Liver (tissue), 9 donors: ENCODE measurements around the gene GOSR2. TPM values are rescaled to one million over a fixed set of nuclear protein-coding genes. Genes with fewer than 3 reads are reported as not detected.

Source experiments
- DNase-seq: peaks from one replicate; pipeline ENCODE4 v3.0.0-alpha.2; 2017; ENCODE audit warnings: low spot score
- H3K27ac ChIP-seq, 2 donors: one replicate each; pipeline ENCODE4 v1.7.0; 2013; ENCODE audit warnings: inconsistent platforms in 2 of 2, low read length in 2 of 2, control low read depth in 1 of 2, low read depth in 1 of 2, mild to moderate bottlenecking in 1 of 2
- H3K27me3 ChIP-seq, 4 donors: one replicate each; pipeline versions ENCODE4 v1.6.1 to v1.7.0; 2013; ENCODE audit warnings: low read length in 3 of 4, inconsistent platforms in 1 of 4, mild to moderate bottlenecking in 1 of 4, moderate library complexity in 1 of 4; ENCODE audit not compliant: control insufficient read depth in 4 of 4, insufficient read depth in 4 of 4
- H3K36me3 ChIP-seq, 4 donors: one replicate each; pipeline versions ENCODE4 v1.6.1 to v1.7.0; 2013; ENCODE audit warnings: low read length in 3 of 4, mild to moderate bottlenecking in 3 of 4, low read depth in 1 of 4, moderate library complexity in 1 of 4; ENCODE audit not compliant: control insufficient read depth in 4 of 4, insufficient read depth in 3 of 4
- H3K4me1 ChIP-seq, 4 donors: one replicate each; pipeline versions ENCODE4 v1.6.1 to v1.7.0; 2013; ENCODE audit warnings: low read length in 3 of 4, mild to moderate bottlenecking in 3 of 4, moderate library complexity in 1 of 4; ENCODE audit not compliant: control insufficient read depth in 4 of 4, insufficient read depth in 4 of 4
- H3K4me3 ChIP-seq, 3 donors: one replicate each; pipeline versions ENCODE4 v1.6.1 to v1.7.0; 2013; ENCODE audit warnings: low read length in 3 of 3, control low read depth in 1 of 3, low read depth in 1 of 3, mild to moderate bottlenecking in 1 of 3
- H3K9ac ChIP-seq, 2 donors: one replicate each; pipeline ENCODE4 v1.7.0; 2013; ENCODE audit warnings: low read length in 2 of 2, mild to moderate bottlenecking in 2 of 2, moderate library complexity in 2 of 2, control low read depth in 1 of 2, low read depth in 1 of 2
- H3K9me3 ChIP-seq, 4 donors: one replicate each; pipeline versions ENCODE4 v1.6.1 to v1.7.0; 2013; ENCODE audit warnings: low read length in 3 of 4; ENCODE audit not compliant: control insufficient read depth in 4 of 4
- ATF3 ChIP-seq: IDR thresholded peaks from 2 replicates; pipeline ENCODE4 v1.6.1; 2016; ENCODE audit warnings: antibody characterized with exemption
- CTCF ChIP-seq: fragments of 150-350 bp; IDR thresholded peaks from 2 replicates; pipeline ENCODE4 v1.5.1; 2017; ENCODE audit warnings: improper control_type of control experiment, low read depth, low read length; ENCODE audit not compliant: missing input control
- EGR1 ChIP-seq, 2 donors: IDR thresholded peaks; 2 replicates each; pipeline ENCODE4 v1.6.1; 2016 to 2018; ENCODE audit warnings: antibody characterized with exemption in 2 of 2, low read depth in 2 of 2
- GABPA ChIP-seq, 2 donors: IDR thresholded peaks in 1 of 2; conservative IDR thresholded peaks in 1 of 2; 2 replicates each; pipeline ENCODE4 v1.6.1; 2016; ENCODE audit warnings: antibody characterized with exemption in 2 of 2, mild to moderate bottlenecking in 1 of 2, moderate library complexity in 1 of 2
- HNF4A ChIP-seq, 2 donors: conservative IDR thresholded peaks; 2 replicates each; pipeline ENCODE4 v1.6.1; 2016; ENCODE audit warnings: antibody characterized with exemption in 2 of 2, mild to moderate bottlenecking in 2 of 2
- HNF4G ChIP-seq: IDR thresholded peaks from 2 replicates; pipeline ENCODE4 v1.6.1; 2016; ENCODE audit warnings: antibody characterized with exemption
- MAX ChIP-seq: IDR thresholded peaks from 2 replicates; pipeline ENCODE4 v1.6.1; 2016; ENCODE audit warnings: antibody characterized with exemption
- NR2F2 ChIP-seq: IDR thresholded peaks from 2 replicates; pipeline ENCODE4 v1.6.1; 2016; ENCODE audit warnings: antibody characterized with exemption
- RAD21 ChIP-seq, 2 donors: IDR thresholded peaks; 2 replicates each; pipeline ENCODE4 v1.6.1; 2016; ENCODE audit warnings: antibody characterized with exemption in 2 of 2, mild to moderate bottlenecking in 2 of 2
- REST ChIP-seq: IDR thresholded peaks from 2 replicates; pipeline ENCODE4 v1.6.1; 2016; ENCODE audit warnings: antibody characterized with exemption, mild to moderate bottlenecking
- RXRA ChIP-seq, 2 donors: IDR thresholded peaks; 2 replicates each; pipeline ENCODE4 v1.6.1; 2017 to 2018; ENCODE audit warnings: antibody characterized with exemption in 2 of 2, mild to moderate bottlenecking in 1 of 2
- SP1 ChIP-seq: IDR thresholded peaks from 2 replicates; pipeline ENCODE4 v1.6.1; 2018; ENCODE audit warnings: antibody characterized with exemption, mild to moderate bottlenecking
- TAF1 ChIP-seq: conservative IDR thresholded peaks from 2 replicates; pipeline ENCODE4 v1.6.1; 2016; ENCODE audit warnings: antibody characterized with exemption, mild to moderate bottlenecking
- YY1 ChIP-seq: IDR thresholded peaks from 2 replicates; pipeline ENCODE4 v1.6.1; 2016; ENCODE audit warnings: antibody characterized with exemption, mild to moderate bottlenecking
- ZBTB33 ChIP-seq: IDR thresholded peaks from 2 replicates; pipeline ENCODE4 v1.6.1; 2016; ENCODE audit warnings: antibody characterized with exemption
- WGBS: extraction: QIAGEN DNeasy Blood & Tissue Kit; methylation state at CpG from one replicate; pipeline ENCODE4 v1.1.7; 2013; 5-methylcytosine and 5-hydroxymethylcytosine counted together
- polyA plus RNA-seq, 2 donors: library from polyadenylated mRNA; stranded (reverse) in 1 of 2; unstranded in 1 of 2; fragments of 200-250 nt in 1 of 2; fragments of >200 nt in 1 of 2; fragmentation: Nextera tagmentation in 1 of 2; extraction: Ambion mirVana in 1 of 2; gene quantifications; one replicate each; pipeline versions ENCODE4 v1.2.1 to v1.2.3, GENCODE V29; 2013 to 2015
- total RNA-seq, 2 donors: library from RNA; depleted of rRNA; stranded (reverse); fragments of >200 nt; gene quantifications; one replicate each; pipeline ENCODE4 v1.2.3, GENCODE V29; 2014
- donor health status: healthy.
- donor health status: healthy.
- donor health status: healthy.
- donor health status: healthy.
- donor health status: healthy.

GOSR2 gene
- total and polyA plus RNA-seq, 4 donors = 19.9 to 43.8 (median 21.0) TPM

- no peaks in the 10 kb centered on the region for H3K27me3 ChIP-seq
- H3K9me3 ChIP-seq = no peaks in the 10 kb centered on the region
- TF ChIP-seq ZBTB33 (no peak), HNF4G (no peak), YY1 (no peak), REST (no peak), EGR1 (IDR thresholded peaks at IDR 0.05; ENCODE audit: low read depth in 2 of 2) (no peak), RXRA (IDR thresholded peaks at IDR 0.05) (no peak), GABPA (IDR thresholded peaks at IDR 0.05 in 1 of 2, conservative IDR thresholded peaks at IDR 0.05 in 1 of 2) (no peak), SP1 (no peak), CTCF (no peak), MAX (no peak), NR2F2 (no peak)
- no peaks in the 10 kb centered on the region for H3K36me3 ChIP-seq
- no peak overlapping the region for H3K27ac ChIP-seq
- H3K4me3 ChIP-seq = no peak overlapping the region
- peaks cover 0 to 5% (median 4%) of the 10 kb centered on the region in 4 donors for H3K4me1 ChIP-seq
- no peak for DNase-seq
- 47% methylated on average over 6 of the region's 6 CpGs for WGBS
- no peak overlapping the region for H3K9ac ChIP-seq
Observed at GRCh38 chr17:46972346-46972745, 49.4 kb downstream of the GOSR2 start.

GRCh38 chr17:46974086-46974485 is 51.1 kb downstream of the GOSR2 start:
- no peak overlapping the region for H3K4me3 ChIP-seq
- WGBS = 82% methylated on average over 11 of the region's 11 CpGs
- H3K27me3 ChIP-seq = no peaks in the 10 kb centered on the region
- peaks cover 11 to 17% (median 15%) of the 10 kb centered on the region in 4 donors for H3K4me1 ChIP-seq
- H3K36me3 ChIP-seq = no peaks in the 10 kb centered on the region
- no peaks in the 10 kb centered on the region for H3K9me3 ChIP-seq
- DNase-seq = no peak
- no peak overlapping the region for H3K27ac ChIP-seq
- no peak overlapping the region for H3K9ac ChIP-seq
- TF ChIP-seq SP1 (no peak), HNF4A (conservative IDR thresholded peaks at IDR 0.05) (no peak), ATF3 (no peak), ZBTB33 (no peak), CTCF (no peak), RXRA (IDR thresholded peaks at IDR 0.05) (no peak), NR2F2 (no peak), GABPA (IDR thresholded peaks at IDR 0.05 in 1 of 2, conservative IDR thresholded peaks at IDR 0.05 in 1 of 2) (no peak), RAD21 (IDR thresholded peaks at IDR 0.05) (no peak), TAF1 (no peak), REST (no peak)
